Measurements from ENCODE around the gene OR8B12.

DNA sequence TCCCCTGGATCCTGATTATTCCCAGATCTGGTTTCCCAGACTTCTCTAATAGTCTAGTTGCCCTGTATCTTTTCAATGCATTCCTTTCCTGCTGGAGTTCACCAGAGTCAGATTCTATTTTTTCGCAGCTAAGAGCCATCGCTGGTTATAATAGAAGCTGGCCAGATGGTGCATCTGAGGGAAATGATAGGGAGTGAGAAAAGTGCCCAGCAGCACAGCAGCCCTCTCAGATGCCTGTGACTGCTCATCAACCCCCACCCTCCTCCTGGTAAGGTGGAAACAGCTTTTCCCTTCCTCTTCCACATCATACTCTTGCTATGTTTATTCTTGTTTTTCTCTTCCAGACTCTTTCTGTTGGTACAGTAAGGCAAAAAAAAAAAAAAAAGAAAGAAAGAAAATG lies 39.1 kb upstream of the OR8B12 start:
- TF ChIP-seq RAD21 (IDR thresholded peaks at IDR 0.05; ENCODE audit: low read depth) (no peak), YY1 (IDR thresholded peaks at IDR 0.05; ENCODE audit: extremely low read depth, insufficient replicate concordance, low read depth, low read length) (no peak), POLR2AphosphoS5 (IDR thresholded peaks at IDR 0.05; ENCODE audit: low read depth, low read length) (no peak), SP1 (IDR thresholded peaks at IDR 0.05; ENCODE audit: low read depth) (no peak), POLR2A (IDR thresholded peaks at IDR 0.05; ENCODE audit: borderline replicate concordance, extremely low read depth, insufficient read depth, insufficient read length) (no peak), EZH2 (IDR thresholded peaks at IDR 0.05) (no peak), SIN3A (IDR thresholded peaks at IDR 0.05; ENCODE audit: low read depth) (no peak)
- TF ChIP-seq, protein P1, sequence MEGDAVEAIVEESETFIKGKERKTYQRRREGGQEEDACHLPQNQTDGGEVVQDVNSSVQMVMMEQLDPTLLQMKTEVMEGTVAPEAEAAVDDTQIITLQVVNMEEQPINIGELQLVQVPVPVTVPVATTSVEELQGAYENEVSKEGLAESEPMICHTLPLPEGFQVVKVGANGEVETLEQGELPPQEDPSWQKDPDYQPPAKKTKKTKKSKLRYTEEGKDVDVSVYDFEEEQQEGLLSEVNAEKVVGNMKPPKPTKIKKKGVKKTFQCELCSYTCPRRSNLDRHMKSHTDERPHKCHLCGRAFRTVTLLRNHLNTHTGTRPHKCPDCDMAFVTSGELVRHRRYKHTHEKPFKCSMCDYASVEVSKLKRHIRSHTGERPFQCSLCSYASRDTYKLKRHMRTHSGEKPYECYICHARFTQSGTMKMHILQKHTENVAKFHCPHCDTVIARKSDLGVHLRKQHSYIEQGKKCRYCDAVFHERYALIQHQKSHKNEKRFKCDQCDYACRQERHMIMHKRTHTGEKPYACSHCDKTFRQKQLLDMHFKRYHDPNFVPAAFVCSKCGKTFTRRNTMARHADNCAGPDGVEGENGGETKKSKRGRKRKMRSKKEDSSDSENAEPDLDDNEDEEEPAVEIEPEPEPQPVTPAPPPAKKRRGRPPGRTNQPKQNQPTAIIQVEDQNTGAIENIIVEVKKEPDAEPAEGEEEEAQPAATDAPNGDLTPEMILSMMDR (IDR thresholded peaks at IDR 0.05 in 2 of 3, conservative IDR thresholded peaks at IDR 0.05 in 1 of 3; ENCODE audit: borderline replicate concordance in 1 of 3, insufficient read depth in 1 of 3, low read depth in 2 of 3, low read length in 2 of 3): no peak
- TF ChIP-seq, protein P2, sequence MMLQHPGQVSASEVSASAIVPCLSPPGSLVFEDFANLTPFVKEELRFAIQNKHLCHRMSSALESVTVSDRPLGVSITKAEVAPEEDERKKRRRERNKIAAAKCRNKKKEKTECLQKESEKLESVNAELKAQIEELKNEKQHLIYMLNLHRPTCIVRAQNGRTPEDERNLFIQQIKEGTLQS (IDR thresholded peaks at IDR 0.05): no peak
- TF ChIP-seq, protein P3, sequence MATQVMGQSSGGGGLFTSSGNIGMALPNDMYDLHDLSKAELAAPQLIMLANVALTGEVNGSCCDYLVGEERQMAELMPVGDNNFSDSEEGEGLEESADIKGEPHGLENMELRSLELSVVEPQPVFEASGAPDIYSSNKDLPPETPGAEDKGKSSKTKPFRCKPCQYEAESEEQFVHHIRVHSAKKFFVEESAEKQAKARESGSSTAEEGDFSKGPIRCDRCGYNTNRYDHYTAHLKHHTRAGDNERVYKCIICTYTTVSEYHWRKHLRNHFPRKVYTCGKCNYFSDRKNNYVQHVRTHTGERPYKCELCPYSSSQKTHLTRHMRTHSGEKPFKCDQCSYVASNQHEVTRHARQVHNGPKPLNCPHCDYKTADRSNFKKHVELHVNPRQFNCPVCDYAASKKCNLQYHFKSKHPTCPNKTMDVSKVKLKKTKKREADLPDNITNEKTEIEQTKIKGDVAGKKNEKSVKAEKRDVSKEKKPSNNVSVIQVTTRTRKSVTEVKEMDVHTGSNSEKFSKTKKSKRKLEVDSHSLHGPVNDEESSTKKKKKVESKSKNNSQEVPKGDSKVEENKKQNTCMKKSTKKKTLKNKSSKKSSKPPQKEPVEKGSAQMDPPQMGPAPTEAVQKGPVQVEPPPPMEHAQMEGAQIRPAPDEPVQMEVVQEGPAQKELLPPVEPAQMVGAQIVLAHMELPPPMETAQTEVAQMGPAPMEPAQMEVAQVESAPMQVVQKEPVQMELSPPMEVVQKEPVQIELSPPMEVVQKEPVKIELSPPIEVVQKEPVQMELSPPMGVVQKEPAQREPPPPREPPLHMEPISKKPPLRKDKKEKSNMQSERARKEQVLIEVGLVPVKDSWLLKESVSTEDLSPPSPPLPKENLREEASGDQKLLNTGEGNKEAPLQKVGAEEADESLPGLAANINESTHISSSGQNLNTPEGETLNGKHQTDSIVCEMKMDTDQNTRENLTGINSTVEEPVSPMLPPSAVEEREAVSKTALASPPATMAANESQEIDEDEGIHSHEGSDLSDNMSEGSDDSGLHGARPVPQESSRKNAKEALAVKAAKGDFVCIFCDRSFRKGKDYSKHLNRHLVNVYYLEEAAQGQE (IDR thresholded peaks at IDR 0.05; ENCODE audit: low read depth): no peak

All from HCT116 (cell line).